PFSK-1 (cell line): Measurements from ENCODE around the gene TMEM53.

Experiments
- FOXP2 ChIP-seq: optimal IDR thresholded peaks from 2 replicates; pipeline ENCODE3; 2011; ENCODE audit warnings: borderline replicate concordance, control low read depth, inconsistent platforms; ENCODE audit not compliant: insufficient read depth; ENCODE audit errors: extremely low read length, extremely low read depth
- POLR2AphosphoS5 ChIP-seq: IDR thresholded peaks from 2 replicates; pipeline ENCODE4 v1.6.1; 2012; ENCODE audit warnings: low read depth, mild to moderate bottlenecking, control low read depth, low read length, moderate library complexity
- REST ChIP-seq, 2 experiments: IDR thresholded peaks; 2 replicates each; pipeline versions ENCODE4 v1.6.1 to v1.8.0; 2011 to 2012; ENCODE audit warnings: low read depth in 2 of 2, low read length in 2 of 2, control low read depth in 1 of 2, inconsistent platforms in 1 of 2, mild to moderate bottlenecking in 1 of 2, moderate library complexity in 1 of 2; ENCODE audit not compliant: insufficient read depth in 1 of 2
- TAF1 ChIP-seq: IDR thresholded peaks from 2 replicates; pipeline ENCODE4 v1.6.1; 2012; ENCODE audit warnings: low read length, control low read depth, borderline replicate concordance; ENCODE audit not compliant: insufficient read depth

GRCh38 chr1:44632598-44632997, 41.7 kb downstream of the TMEM53 start:
- no peak for TF ChIP-seq POLR2AphosphoS5
- TF ChIP-seq TAF1: no peak
- no peak for TF ChIP-seq REST (IDR thresholded peaks at IDR 0.05; ENCODE audit: insufficient read depth in 1 of 2, low read depth in 2 of 2, low read length in 2 of 2)
- TF ChIP-seq FOXP2: no peak
